ENCODE results near the gene NME2. TPM values are rescaled to one million over a fixed set of nuclear protein-coding genes. Genes with fewer than 3 reads are reported as not detected.

NME2 gene
- 732 and 803 TPM in 2 replicates for total RNA-seq

DNA sequence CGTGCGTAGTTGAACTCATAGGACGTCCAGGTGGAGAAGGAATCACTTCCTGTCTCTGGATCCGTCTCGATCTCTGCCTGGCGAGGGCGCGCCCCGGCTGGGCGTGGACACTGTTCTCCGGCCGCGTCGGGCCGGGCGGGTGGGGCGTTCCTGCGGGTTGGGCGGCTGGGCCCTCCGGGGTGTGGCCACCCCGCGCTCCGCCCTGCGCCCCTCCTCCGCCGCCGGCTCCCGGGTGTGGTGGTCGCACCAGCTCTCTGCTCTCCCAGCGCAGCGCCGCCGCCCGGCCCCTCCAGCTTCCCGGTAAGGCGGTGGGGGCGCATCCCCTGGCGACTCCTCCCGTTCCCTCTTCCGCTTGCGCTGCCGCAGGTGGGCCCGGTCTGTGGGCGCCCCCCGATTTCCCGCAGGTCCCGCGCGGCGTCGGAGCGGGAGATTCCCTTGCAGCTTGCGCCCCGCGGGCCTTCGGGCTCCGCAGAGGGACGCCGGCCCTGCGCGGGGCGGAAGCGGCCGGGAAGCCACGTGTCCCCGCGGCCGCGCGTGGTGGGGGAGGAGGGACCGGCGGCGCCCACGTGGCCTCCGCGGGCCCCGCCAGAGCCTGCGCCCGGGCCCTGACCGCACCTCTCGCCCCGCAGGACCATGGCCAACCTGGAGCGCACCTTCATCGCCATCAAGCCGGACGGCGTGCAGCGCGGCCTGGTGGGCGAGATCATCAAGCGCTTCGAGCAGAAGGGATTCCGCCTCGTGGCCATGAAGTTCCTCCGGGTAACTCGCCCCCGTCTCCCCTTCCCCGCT, at the start of gene NME2:
Gene NME2, plus strand, starts transcription at position 214 of the 789 bp plus-strand sequence. Its CDS starts 420 bp downstream, at position 634.

GRCh38 chr17:51120739-51121619, 45.2 kb upstream of the NME2 start, which contains the start of gene SPAG9:
Gene SPAG9, minus strand, starts transcription at chr17:51120868. Its CDS starts 212 bp downstream, at chr17:51120656.

GRCh38 chr17:51153210-51154072, 12.8 kb upstream of the NME2 start, which contains the start of gene NME1:
Gene NME1, plus strand, starts transcription at chr17:51153559. Its CDS starts 2,096 bp downstream, at chr17:51155655.

Other genes with a start within 250 kb of the NME2 start
- 57.3 and 58.5 TPM in 2 replicates for gene SPAG9, start 45.5 kb upstream of the NME2 start, total RNA-seq
- gene NME1, start 12.9 kb upstream of the NME2 start, total RNA-seq, result 121 and 162 TPM in 2 replicates
- 5.0 and 5.8 TPM in 2 replicates for gene MBTD1, start 93.6 kb downstream of the NME2 start, total RNA-seq
- 27.2 and 27.3 TPM in 2 replicates for gene UTP18, start 94.1 kb downstream of the NME2 start, total RNA-seq

All from cardiac atrium fibroblast (primary cell).